GM21423 (cell line): Measurements from ENCODE around the gene SMOC2.

Experiments
- ATAC-seq: cut with Tn5 transposase; IDR thresholded peaks from one replicate; pipeline ENCODE4 v1.9.1; 2021; ENCODE audit warnings: mild to moderate bottlenecking, moderate library complexity; ENCODE audit not compliant: unreplicated experiment

SMOC2 gene

GRCh38 chr6:168618546-168619315 is 177.7 kb downstream of the SMOC2 start:
- ATAC-seq, result no peak

DNA sequence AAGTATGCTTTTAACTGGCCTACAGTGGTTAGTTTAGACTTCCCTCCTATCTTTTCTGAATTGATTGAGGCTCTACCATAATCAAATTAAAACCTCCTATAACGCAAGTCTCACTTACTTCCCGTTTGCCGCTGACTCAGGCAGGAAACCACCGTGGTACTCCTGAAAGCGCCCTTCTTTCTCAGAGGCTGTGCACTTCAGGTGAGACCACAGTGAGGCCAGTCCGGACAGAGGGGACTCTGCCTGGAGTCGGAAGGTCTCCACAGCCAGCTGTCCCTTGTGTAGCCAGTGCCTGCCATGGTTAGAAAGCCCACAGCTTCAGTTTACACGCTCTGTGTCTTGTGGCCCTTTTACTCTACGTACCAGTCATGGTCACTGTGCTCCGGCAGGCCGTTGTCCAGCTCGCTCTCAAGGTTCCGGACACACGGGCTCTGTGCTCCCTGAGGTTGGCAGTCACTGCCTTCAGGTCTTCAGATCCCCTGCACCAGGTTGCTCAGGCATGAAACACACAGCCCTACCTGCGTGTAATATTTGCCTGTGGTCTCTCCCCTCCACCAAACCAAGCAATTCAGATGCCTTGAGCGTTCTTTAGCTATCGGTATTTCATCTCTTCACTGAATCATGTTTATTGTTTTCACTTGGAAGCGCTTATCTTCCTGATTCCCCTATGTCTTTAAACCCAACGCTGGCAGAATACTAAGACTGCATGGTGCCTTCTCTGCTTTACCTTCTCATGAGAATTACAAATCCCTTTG is 178.8 kb downstream of the SMOC2 start:
- ATAC-seq, result no peak

DNA sequence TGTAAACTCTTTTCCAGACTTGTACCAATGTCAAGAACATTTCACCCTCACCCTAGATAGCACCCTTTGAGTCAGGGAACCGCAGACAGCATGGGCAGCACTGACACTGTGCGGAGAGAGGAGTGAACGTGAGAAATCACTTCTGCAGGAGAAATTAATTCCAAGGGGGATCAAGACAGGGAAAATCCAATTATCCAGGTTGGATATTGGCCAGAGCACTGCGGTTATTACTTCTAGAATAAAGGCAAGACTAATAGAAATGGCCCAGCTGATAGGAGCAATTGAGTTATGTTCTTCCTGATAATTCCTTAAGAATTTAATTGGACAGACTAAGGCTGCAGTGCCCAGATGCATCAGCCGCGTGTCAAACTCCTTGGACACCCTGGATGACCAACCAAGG is 179.6 kb downstream of the SMOC2 start:
- no peak for ATAC-seq

DNA sequence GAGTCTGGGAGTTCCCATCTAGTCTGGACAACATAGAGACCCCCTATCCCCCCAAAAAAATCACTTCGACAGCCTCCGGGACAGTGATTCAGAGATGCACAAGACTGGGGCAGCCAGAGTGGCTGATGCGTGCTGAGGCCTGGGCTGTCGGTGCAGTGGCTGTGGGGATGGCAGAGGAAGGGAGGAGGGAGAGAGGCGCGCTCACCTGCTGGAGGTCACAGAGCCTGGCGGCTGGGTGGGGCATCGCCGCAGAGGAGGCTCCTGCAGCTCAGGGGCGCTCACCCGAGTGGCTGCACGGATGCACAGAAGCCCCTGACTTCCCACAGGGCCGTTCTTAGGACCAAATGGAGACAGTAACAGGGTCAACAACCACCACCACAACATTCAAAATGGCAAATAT is 182.8 kb downstream of the SMOC2 start:
- ATAC-seq, result no peak

- ATAC-seq, result no peak
These were observed 183.6 kb downstream of the SMOC2 start for GRCh38 chr6:168624540-168624939.

DNA sequence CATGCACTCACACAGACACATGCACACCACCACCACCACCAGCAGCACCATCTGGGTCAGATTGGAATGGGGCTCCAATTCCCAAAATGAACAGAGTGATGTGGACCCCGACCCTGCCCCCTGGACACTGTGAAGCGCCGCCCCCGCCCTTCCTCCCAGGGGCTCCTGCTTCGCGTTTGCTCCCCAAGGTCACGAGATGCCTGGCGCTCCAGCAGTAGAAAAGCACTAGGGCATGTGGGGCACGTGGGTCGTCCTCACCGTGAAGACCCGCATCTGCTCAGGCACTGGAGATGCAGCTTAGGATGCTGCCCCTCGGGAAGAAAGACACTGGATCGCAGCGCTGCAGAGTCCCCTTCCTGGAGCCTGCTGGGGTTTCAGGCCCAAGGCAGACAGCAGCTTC is 184.0 kb downstream of the SMOC2 start:
- ATAC-seq, result no peak

DNA sequence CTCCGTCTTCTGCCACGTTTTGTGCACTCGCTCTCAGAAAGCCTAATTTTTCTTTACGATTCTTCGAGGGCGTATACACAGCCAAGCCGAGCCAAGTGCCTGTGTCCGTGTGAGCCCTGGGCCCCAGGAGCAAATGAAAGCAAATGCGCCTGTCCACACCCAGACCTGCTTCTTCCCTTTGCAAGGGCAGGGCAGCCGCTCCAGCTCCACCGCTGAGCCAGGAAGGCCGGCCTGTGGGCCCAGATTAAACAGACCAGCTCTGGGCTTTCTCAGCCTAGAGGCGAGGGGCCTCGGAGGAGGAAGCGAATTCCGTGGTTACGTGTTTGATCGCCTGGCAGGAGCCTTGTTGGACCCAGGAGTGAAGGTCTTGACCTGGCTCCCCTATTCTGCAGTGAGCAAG is 184.6 kb downstream of the SMOC2 start:
- no peak for ATAC-seq

DNA sequence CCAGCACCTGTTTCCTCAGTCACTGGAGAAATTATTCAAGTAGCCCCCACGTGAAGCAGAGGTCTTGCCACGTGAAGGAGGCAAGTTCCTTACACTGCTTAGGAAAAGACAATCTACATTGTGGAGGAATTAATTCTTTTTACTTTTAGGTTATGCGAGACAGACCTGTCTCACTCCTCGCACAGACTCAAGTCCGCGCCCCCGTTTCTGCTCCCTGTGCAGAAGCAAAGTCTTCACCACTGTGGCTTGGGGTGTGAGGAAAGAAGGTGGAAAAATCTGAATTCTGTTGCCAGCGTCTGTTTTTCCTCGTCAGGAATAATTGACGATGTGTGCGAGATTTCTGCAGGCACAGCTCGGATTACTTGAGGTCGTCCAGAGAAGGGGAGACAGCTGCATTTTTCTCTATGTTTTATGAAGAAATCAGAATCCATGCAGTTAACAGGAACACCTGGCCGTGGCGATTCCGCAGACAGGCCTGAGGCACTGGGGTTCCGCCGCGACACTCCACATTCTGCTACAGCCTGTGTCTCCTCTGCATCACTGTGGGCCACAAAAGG is 185.1 kb downstream of the SMOC2 start:
- ATAC-seq, result no peak

GRCh38 chr6:168627506-168628175 is 186.7 kb downstream of the SMOC2 start:
- no peak for ATAC-seq

DNA sequence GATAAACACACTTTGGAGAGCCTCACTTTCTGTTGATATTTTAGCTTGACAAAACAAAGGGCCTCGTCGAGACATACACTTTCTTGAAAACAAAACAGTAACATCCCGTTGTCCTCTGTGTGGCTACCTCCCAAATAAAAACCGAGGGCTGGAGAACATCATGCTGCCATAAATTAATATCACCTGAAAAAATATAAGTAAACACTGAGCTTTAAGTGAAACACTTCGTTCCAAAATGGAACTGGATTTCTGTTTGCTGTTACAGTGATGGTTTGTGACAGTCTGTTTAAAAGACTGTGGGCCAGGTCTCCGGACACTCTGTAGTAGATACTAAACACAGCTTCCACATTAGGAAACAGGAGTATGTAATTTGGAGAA is 187.2 kb downstream of the SMOC2 start:
- no peak for ATAC-seq

- no peak for ATAC-seq
These were observed 187.8 kb downstream of the SMOC2 start for GRCh38 chr6:168628732-168629245.

DNA sequence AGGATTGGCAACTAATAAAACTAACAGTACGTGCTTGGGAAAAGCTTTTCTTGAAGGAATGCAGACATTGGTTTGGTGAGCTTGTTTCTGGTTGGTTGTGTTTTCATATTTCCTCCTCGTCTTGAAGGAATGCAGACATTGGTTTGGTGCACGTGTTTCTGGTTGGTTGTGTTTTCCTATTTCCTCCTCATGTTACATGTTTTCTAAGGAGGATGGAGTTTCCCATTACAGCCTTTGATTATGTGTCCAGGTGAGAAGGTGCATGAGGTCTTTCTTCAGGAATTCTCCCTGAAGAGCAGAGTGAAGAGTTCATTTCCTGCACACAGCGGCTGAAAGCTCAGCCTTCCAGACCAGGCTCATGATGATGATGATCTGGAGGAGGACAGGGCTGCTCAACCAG is 190.6 kb downstream of the SMOC2 start:
- ATAC-seq, result no peak

- ATAC-seq, result no peak
These were observed 191.7 kb downstream of the SMOC2 start for GRCh38 chr6:168632694-168633093.

DNA sequence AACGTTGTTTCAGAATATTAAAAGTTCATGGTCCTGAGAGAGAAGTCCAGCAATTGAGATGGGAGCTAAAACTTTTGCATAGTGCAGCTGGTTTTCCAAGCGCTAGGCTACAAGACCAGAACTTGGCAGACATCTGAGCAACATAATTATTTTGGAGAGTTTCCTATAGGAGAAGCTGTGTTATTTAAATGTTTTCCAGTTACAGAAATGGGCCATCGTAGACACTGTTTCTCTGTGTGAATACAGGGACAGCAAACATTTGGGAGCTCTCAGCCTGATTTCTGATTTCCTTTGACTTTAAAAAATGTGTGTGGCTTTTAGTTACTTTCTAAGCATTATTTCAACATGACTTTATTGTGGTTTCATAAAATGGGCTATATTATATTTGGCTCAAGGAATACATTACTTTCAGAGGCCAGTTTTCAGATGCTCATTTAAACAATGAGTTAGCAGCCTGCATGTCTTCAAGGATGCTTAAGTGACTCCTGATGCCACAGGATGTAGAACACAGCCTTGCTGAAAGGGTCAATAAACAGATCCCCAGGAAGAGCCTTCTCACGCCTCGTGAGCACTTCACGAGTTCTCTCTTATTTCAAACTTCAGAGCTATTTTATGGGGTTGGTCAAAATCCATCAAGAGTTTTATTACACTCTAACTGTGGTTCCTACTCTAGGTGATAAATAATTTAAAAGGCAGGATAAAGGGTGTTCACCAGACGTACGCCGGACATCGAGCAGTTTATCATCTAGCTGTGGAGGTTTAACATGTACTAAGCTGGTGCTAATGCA is 193.8 kb downstream of the SMOC2 start:
- no peak for ATAC-seq

GRCh38 chr6:168636147-168637004 is 195.4 kb downstream of the SMOC2 start:
- ATAC-seq, result no peak

DNA sequence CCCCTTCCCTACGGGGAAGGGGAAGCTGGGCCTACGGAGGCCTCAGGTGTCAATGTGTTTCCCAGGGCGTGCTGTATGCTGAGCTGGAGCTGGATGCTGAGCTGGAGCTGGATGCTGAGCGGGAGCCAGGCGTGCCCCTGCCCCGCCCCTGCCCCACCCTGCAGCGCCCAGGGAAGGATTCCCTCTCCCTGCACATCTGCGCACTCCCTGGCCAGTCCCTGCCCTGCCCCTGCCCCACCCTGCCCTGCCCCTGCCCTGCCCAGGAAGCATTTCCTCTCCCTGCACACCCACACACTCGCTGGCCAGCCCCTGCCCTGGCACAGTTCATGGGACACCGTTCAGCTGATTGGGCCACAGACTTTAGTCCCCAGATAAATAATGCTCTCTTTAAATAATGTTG is 196.8 kb downstream of the SMOC2 start:
- ATAC-seq, result no peak

- ATAC-seq, result no peak
These were observed 197.7 kb downstream of the SMOC2 start for GRCh38 chr6:168638468-168639271.

GRCh38 chr6:168640181-168640580 is 199.2 kb downstream of the SMOC2 start:
- no peak for ATAC-seq

DNA sequence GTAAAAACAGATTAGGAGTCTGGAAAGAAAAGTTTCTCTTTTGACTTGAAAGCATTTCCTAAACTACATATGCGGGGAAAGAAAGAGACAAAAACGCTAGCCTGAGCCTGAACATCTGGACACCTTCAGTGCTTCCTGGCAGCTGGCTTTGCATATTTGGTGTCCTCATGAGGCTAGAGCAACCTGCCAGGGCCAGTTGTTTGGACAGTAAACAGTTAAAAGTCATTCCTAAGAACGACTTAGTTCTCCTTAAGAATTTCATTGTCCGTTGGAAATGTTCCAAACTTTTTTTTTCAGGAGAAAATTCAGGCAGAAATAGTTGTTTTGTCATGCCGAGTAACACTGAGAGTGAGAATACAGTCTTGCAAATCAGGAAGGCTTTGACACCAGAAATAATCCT is 199.8 kb downstream of the SMOC2 start:
- ATAC-seq, result no peak
